ENCODE data around the gene MAGOHB.

DNA sequence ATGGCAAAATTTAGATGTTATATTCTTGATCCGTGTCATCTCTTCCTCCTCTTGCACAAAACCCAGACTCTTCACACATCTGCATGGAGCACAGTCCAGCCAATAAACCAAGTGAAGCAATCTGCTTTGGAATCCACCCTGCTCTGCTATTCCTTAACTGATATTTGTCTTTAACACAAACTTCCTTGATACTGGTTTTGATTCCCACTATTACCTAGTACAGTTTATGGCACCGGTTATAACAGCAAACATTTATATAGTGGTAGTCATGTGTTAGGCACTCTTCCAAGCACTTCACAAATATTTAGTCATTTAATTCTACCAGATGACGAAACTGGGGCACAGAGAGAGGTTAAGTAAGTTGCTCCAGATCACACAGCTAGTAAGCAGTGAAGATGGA lies 47.9 kb upstream of the MAGOHB start:
- TF ChIP-seq CTCF (IDR thresholded peaks at IDR 0.05; ENCODE audit: insufficient read depth, low read length, poor library complexity, severe bottlenecking): no peak
- no peak for TF ChIP-seq EZH2phosphoT487 (conservative IDR thresholded peaks at IDR 0.05; ENCODE audit: low read length)

All from SU-DHL-6 (cell line).